ENCODE measurements around the gene AFF2. TPM values are rescaled to one million over a fixed set of nuclear protein-coding genes. Genes with fewer than 3 reads are reported as not detected.

Gene AFF2
- total and polyA plus RNA-seq, 12 donors = 0.07 to 17.9 (median 1.7) TPM

DNA sequence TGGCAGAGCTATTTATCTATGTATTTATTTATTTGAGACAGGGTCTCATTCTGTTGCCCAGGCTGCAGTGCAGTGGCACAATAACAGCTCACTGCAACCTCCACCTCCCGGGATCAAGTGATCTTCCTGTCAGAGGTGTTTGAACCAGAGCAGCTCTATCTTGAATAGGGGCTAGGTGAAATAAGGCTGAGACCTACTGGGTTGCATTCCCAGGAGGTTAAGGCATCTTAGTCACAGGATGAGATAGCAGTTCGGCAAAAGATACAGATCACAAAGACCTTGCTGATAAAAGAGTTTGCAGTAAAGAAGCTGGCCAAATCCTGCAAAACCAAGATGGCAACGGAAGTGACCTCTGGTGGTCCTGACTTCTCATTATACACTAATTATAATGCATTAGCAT is 501.9 kb downstream of the AFF2 start:
- DNase-seq = no peak
- Histone ChIP-seq H3K4me1 (replicated peaks in 1 of 2) (no peaks in the 10 kb centered on the region), H3K27ac (no peak overlapping the region), H3K4me3 (no peak overlapping the region), H3K27me3 (peaks cover 9% of the 10 kb centered on the region), H3K36me3 (replicated peaks in 1 of 2) (no peaks in the 10 kb centered on the region), H3K9me3 (replicated peaks in 1 of 3) (no peaks in the 10 kb centered on the region)
- intact Hi-C loops (cut with DNase I) = no loop called here
- 39 to 62% (median 50%) methylated on average over 3 of the region's 3 CpGs for WGBS, 4 donors
- TF ChIP-seq, protein P1, sequence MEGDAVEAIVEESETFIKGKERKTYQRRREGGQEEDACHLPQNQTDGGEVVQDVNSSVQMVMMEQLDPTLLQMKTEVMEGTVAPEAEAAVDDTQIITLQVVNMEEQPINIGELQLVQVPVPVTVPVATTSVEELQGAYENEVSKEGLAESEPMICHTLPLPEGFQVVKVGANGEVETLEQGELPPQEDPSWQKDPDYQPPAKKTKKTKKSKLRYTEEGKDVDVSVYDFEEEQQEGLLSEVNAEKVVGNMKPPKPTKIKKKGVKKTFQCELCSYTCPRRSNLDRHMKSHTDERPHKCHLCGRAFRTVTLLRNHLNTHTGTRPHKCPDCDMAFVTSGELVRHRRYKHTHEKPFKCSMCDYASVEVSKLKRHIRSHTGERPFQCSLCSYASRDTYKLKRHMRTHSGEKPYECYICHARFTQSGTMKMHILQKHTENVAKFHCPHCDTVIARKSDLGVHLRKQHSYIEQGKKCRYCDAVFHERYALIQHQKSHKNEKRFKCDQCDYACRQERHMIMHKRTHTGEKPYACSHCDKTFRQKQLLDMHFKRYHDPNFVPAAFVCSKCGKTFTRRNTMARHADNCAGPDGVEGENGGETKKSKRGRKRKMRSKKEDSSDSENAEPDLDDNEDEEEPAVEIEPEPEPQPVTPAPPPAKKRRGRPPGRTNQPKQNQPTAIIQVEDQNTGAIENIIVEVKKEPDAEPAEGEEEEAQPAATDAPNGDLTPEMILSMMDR (IDR thresholded peaks at IDR 0.05) = no peak
- TF ChIP-seq POLR2A (IDR thresholded peaks at IDR 0.05) = no peak

DNA sequence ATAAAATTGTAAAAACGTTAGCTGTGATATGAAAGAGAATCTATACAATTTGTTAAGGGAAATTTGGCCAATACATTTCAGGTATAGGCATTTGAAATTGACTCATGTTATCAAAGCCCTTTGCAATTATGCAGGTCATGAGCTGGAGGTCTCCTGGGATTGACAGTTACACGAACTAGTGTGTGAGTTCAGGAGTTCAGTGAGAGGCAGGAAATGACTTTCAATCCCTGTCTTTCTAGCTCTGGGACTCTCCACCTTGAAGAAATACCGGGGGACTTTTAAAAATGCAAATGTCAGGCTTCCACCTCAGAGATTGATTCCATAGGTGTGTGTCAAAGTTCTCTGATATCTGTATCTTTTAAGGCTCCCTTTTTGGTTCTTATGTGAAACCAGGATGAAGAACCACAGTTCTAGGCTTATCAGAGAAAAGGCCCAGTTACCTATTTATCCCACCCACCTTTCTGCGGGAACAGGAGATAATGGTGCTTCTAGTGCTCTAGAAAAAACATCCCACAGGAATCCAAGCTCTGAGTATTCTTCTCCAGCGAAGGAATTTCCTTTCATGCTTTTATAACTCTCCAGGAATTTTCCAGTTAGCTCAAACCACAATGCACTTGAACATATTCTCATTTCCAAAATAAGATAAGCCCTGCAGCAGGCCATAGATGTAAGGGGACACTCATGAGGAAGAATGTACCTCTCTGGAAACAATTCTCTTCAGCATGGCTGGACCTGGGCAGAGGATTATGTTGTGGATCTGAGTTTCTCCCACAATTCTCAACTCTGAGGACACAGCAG is 503.6 kb downstream of the AFF2 start:
- H3K4me3 ChIP-seq = no peak overlapping the region
- WGBS, 4 donors = 35 to 61% (median 48%) methylated on average over 5 of the region's 5 CpGs
- peaks cover 9% of the 10 kb centered on the region for H3K27me3 ChIP-seq
- H3K36me3 ChIP-seq (replicated peaks in 1 of 2) = no peaks in the 10 kb centered on the region
- no peak for TF ChIP-seq POLR2A (IDR thresholded peaks at IDR 0.05)
- intact Hi-C loops (cut with DNase I) = no loop called here
- DNase-seq = no peak
- H3K4me1 ChIP-seq (replicated peaks in 1 of 2) = no peaks in the 10 kb centered on the region
- no peaks in the 10 kb centered on the region for H3K9me3 ChIP-seq (replicated peaks in 1 of 3)
- H3K27ac ChIP-seq = no peak overlapping the region

GRCh38 chrX:149004936-149005335 is 504.5 kb downstream of the AFF2 start:
- WGBS, 4 donors = 58 to 100% (median 80%) methylated on average over 1 to 2 of the region's 2 CpGs
- peaks cover 9% of the 10 kb centered on the region for H3K27me3 ChIP-seq
- H3K36me3 ChIP-seq (replicated peaks in 1 of 2) = no peaks in the 10 kb centered on the region
- H3K9me3 ChIP-seq (replicated peaks in 1 of 3) = no peaks in the 10 kb centered on the region
- no peak overlapping the region for H3K4me3 ChIP-seq
- intact Hi-C loops (cut with DNase I) = no loop called here
- no peak for DNase-seq
- no peak for TF ChIP-seq POLR2A (IDR thresholded peaks at IDR 0.05)
- TF ChIP-seq, protein P1 (IDR thresholded peaks at IDR 0.05) = no peak
- no peak overlapping the region for H3K27ac ChIP-seq
- no peaks in the 10 kb centered on the region for H3K4me1 ChIP-seq (replicated peaks in 1 of 2)

DNA sequence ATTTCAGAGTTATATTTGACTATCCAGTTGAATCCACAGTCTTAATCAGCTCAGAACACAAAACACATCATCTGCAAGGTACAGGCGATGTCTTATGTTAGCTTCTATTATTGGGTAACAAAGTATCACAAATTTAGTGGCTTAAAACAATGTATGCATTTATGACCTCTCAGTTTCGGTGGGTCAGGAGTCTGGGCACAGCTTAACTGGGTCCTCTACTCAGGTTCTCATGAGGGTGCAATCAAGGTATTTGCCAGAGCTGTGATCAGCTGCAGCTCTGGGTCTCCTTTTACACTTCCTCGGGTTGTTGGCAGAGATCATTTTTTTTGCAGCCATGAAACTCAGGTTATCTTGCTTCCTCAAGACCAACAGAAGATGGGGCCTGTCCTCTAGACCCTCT is 505.8 kb downstream of the AFF2 start:
- H3K27me3 ChIP-seq = peaks cover 9% of the 10 kb centered on the region
- WGBS, 4 donors = 73 to 100% (median 83%) methylated on average over 3 of the region's 3 CpGs
- H3K4me1 ChIP-seq (replicated peaks in 1 of 2) = no peaks in the 10 kb centered on the region
- no peaks in the 10 kb centered on the region for H3K9me3 ChIP-seq (replicated peaks in 1 of 3)
- DNase-seq = no peak
- intact Hi-C loops (cut with DNase I) = no loop called here
- H3K4me3 ChIP-seq = no peak overlapping the region
- no peaks in the 10 kb centered on the region for H3K36me3 ChIP-seq (replicated peaks in 1 of 2)
- TF ChIP-seq, protein P1 (IDR thresholded peaks at IDR 0.05) = no peak
- no peak for TF ChIP-seq POLR2A (IDR thresholded peaks at IDR 0.05)
- H3K27ac ChIP-seq = no peak overlapping the region

- WGBS, 4 donors = 31 to 41% (median 37%) methylated on average over 4 of the region's 4 CpGs
- intact Hi-C loops (cut with DNase I) = no loop called here
- TF ChIP-seq, protein P1 (IDR thresholded peaks at IDR 0.05) = no peak
- no peak for TF ChIP-seq POLR2A (IDR thresholded peaks at IDR 0.05)
Observed at GRCh38 chrX:149007423-149007822, 507.0 kb downstream of the AFF2 start.

More at GRCh38 chrX:149007423-149007822, 507.0 kb downstream of the AFF2 start:
- Histone ChIP-seq H3K4me1 (replicated peaks in 1 of 2) (no peaks in the 10 kb centered on the region), H3K9me3 (replicated peaks in 1 of 3) (no peaks in the 10 kb centered on the region), H3K27ac (no peak overlapping the region), H3K4me3 (no peak overlapping the region), H3K27me3 (peaks cover 7% of the 10 kb centered on the region), H3K36me3 (replicated peaks in 1 of 2) (no peaks in the 10 kb centered on the region)
- no peak for DNase-seq
